Activated CD4-positive, alpha-beta T cell treated with anti-CD3 and anti-CD28 coated beads, Interleukin-2, amount 10 ng/mL, durations not matched to agents 24 days and 14 days (primary cell): ENCODE measurements around the gene ARMC3. TPM values are rescaled to one million over a fixed set of nuclear protein-coding genes. Genes with fewer than 3 reads are reported as not detected.

Experiments
- DNase-seq: peaks from one replicate; pipeline ENCODE4 v3.0.0; 2022
- H3K27ac Mint-ChIP-seq: one replicate; pipeline ENCODE4 v1.8.0; 2022; ENCODE audit warnings: mild to moderate bottlenecking, mixed read lengths
- H3K27me3 Mint-ChIP-seq: one replicate; pipeline ENCODE4 v1.8.0; 2022; ENCODE audit warnings: mixed read lengths
- H3K36me3 Mint-ChIP-seq: one replicate; pipeline ENCODE4 v1.8.0; 2022; ENCODE audit warnings: low read depth, mild to moderate bottlenecking, mixed read lengths
- H3K4me1 Mint-ChIP-seq: one replicate; pipeline ENCODE4 v1.8.0; 2021; ENCODE audit warnings: mixed read lengths
- H3K4me3 Mint-ChIP-seq: one replicate; pipeline ENCODE4 v1.8.0; 2022; ENCODE audit warnings: mild to moderate bottlenecking, moderate library complexity, mixed read lengths
- H3K9me3 Mint-ChIP-seq: one replicate; pipeline ENCODE4 v1.8.0; 2021; ENCODE audit warnings: mixed read lengths
- intact Hi-C: fragments of 100-400 bp; cut with micrococcal nuclease; formaldehyde crosslinking; loops from one replicate; pipeline ENCODE4 v1.15.1; 2023
- total RNA-seq: library from RNA; stranded (reverse); gene quantifications from 2 replicates; pipeline ENCODE4 v1.2.3, GENCODE V29; 2022

Gene ARMC3
- total RNA-seq, 1 donor from 2014 or later = not detected

GRCh38 chr10:22954970-22955369, 27.1 kb downstream of the ARMC3 start:
- Mint-ChIP-seq H3K4me1 (no peaks in the 10 kb centered on the region), H3K36me3 (no peaks in the 10 kb centered on the region), H3K9me3 (no peaks in the 10 kb centered on the region), H3K27me3 (peaks cover 4% of the 10 kb centered on the region), H3K4me3 (no peak overlapping the region), H3K27ac (no peak overlapping the region)
- no peak for DNase-seq
- intact Hi-C loops = no loop called here

- Mint-ChIP-seq H3K4me3 (no peak overlapping the region), H3K9me3 (no peaks in the 10 kb centered on the region), H3K27ac (no peak overlapping the region), H3K4me1 (no peaks in the 10 kb centered on the region), H3K36me3 (no peaks in the 10 kb centered on the region), H3K27me3 (peaks cover 7% of the 10 kb centered on the region)
- intact Hi-C loops = no loop called here
- no peak for DNase-seq
These were observed 30.5 kb downstream of the ARMC3 start for GRCh38 chr10:22958338-22958737.

GRCh38 chr10:22959292-22959691, 31.4 kb downstream of the ARMC3 start:
- Mint-ChIP-seq H3K9me3 (no peaks in the 10 kb centered on the region), H3K36me3 (no peaks in the 10 kb centered on the region), H3K27ac (no peak overlapping the region), H3K4me1 (no peaks in the 10 kb centered on the region), H3K4me3 (no peak overlapping the region), H3K27me3 (peaks cover 7% of the 10 kb centered on the region)
- intact Hi-C loops = no loop called here
- no peak for DNase-seq

GRCh38 chr10:22959950-22960349, 32.1 kb downstream of the ARMC3 start:
- Mint-ChIP-seq H3K4me1 (no peaks in the 10 kb centered on the region), H3K27me3 (peaks cover 7% of the 10 kb centered on the region), H3K4me3 (no peak overlapping the region), H3K36me3 (no peaks in the 10 kb centered on the region), H3K27ac (no peak overlapping the region), H3K9me3 (no peaks in the 10 kb centered on the region)
- intact Hi-C loops = no loop called here
- DNase-seq = no peak

GRCh38 chr10:22962817-22963216, 35.0 kb downstream of the ARMC3 start:
- no peak for DNase-seq
- Mint-ChIP-seq H3K36me3 (no peaks in the 10 kb centered on the region), H3K4me3 (no peak overlapping the region), H3K9me3 (no peaks in the 10 kb centered on the region), H3K27ac (no peak overlapping the region), H3K4me1 (no peaks in the 10 kb centered on the region), H3K27me3 (peaks cover 9% of the 10 kb centered on the region)
- intact Hi-C loops = no loop called here

- no peak overlapping the region for H3K4me3 Mint-ChIP-seq
- H3K9me3 Mint-ChIP-seq = no peaks in the 10 kb centered on the region
- H3K27ac Mint-ChIP-seq = no peak overlapping the region
- H3K4me1 Mint-ChIP-seq = no peaks in the 10 kb centered on the region
- peaks cover 10% of the 10 kb centered on the region for H3K27me3 Mint-ChIP-seq
- no peaks in the 10 kb centered on the region for H3K36me3 Mint-ChIP-seq
- DNase-seq = no peak
- intact Hi-C loops = no loop called here
These were observed 41.9 kb downstream of the ARMC3 start for GRCh38 chr10:22969704-22970103.

- Mint-ChIP-seq H3K9me3 (no peaks in the 10 kb centered on the region), H3K4me3 (no peak overlapping the region), H3K4me1 (no peaks in the 10 kb centered on the region), H3K27ac (no peak overlapping the region), H3K36me3 (no peaks in the 10 kb centered on the region), H3K27me3 (peaks cover 9% of the 10 kb centered on the region)
- DNase-seq = no peak
- intact Hi-C loops = no loop called here
These were observed 48.7 kb downstream of the ARMC3 start for GRCh38 chr10:22976534-22976933.

GRCh38 chr10:22977751-22978150, 49.9 kb downstream of the ARMC3 start:
- Mint-ChIP-seq H3K36me3 (no peaks in the 10 kb centered on the region), H3K4me3 (no peak overlapping the region), H3K4me1 (no peaks in the 10 kb centered on the region), H3K27me3 (peaks cover 13% of the 10 kb centered on the region), H3K9me3 (no peaks in the 10 kb centered on the region), H3K27ac (no peak overlapping the region)
- intact Hi-C loops = no loop called here
- DNase-seq = no peak

GRCh38 chr10:22978287-22978686, 50.4 kb downstream of the ARMC3 start:
- H3K27ac Mint-ChIP-seq = no peak overlapping the region
- intact Hi-C loops = no loop called here
- no peak overlapping the region for H3K4me3 Mint-ChIP-seq

GRCh38 chr10:22978918-22979317, 51.1 kb downstream of the ARMC3 start:
- no peak overlapping the region for H3K27ac Mint-ChIP-seq
- intact Hi-C loops = no loop called here
- no peak for DNase-seq
- H3K4me1 Mint-ChIP-seq = no peaks in the 10 kb centered on the region
- peaks cover 14% of the 10 kb centered on the region for H3K27me3 Mint-ChIP-seq
- no peak overlapping the region for H3K4me3 Mint-ChIP-seq
- H3K9me3 Mint-ChIP-seq = no peaks in the 10 kb centered on the region
- no peaks in the 10 kb centered on the region for H3K36me3 Mint-ChIP-seq

More at GRCh38 chr10:22978287-22978686, 50.4 kb downstream of the ARMC3 start:
- no peak for DNase-seq
- Mint-ChIP-seq H3K36me3 (no peaks in the 10 kb centered on the region), H3K27me3 (peaks cover 14% of the 10 kb centered on the region), H3K4me1 (no peaks in the 10 kb centered on the region), H3K9me3 (no peaks in the 10 kb centered on the region)

GRCh38 chr10:22980822-22981221, 53.0 kb downstream of the ARMC3 start:
- Mint-ChIP-seq H3K36me3 (no peaks in the 10 kb centered on the region), H3K27me3 (peaks cover 14% of the 10 kb centered on the region), H3K4me1 (no peaks in the 10 kb centered on the region), H3K9me3 (no peaks in the 10 kb centered on the region), H3K27ac (no peak overlapping the region), H3K4me3 (no peak overlapping the region)
- intact Hi-C loops = loop anchor here (10.0 kb wide), 1 partner anchor 726 kb away; no protein-coding TSS in a partner anchor
- no peak for DNase-seq

- H3K27me3 Mint-ChIP-seq = peaks cover 13% of the 10 kb centered on the region
- intact Hi-C loops = loop anchor here (10.0 kb wide), 1 partner anchor 729 kb away; no protein-coding TSS in a partner anchor
- H3K4me1 Mint-ChIP-seq = peaks cover 3% of the 10 kb centered on the region
These were observed 56.2 kb downstream of the ARMC3 start for GRCh38 chr10:22984066-22984465.

GRCh38 chr10:22986771-22987542, 59.1 kb downstream of the ARMC3 start:
- no peak for DNase-seq
- H3K4me1 Mint-ChIP-seq = peaks cover 5% of the 10 kb centered on the region
- H3K36me3 Mint-ChIP-seq = no peaks in the 10 kb centered on the region
- H3K4me3 Mint-ChIP-seq = no peak overlapping the region
- no peak overlapping the region for H3K27ac Mint-ChIP-seq
- intact Hi-C loops = loop anchor here (5.0 to 10.0 kb wide), 6 partner anchors 390 to 1490 kb away; partner anchors contain the start of gene SPAG6
- H3K9me3 Mint-ChIP-seq = no peaks in the 10 kb centered on the region
- H3K27me3 Mint-ChIP-seq = peaks cover 21% of the 10 kb centered on the region

More at GRCh38 chr10:22984066-22984465, 56.2 kb downstream of the ARMC3 start:
- no peak overlapping the region for H3K27ac Mint-ChIP-seq
- no peak for DNase-seq
- H3K4me3 Mint-ChIP-seq = no peak overlapping the region
- H3K36me3 Mint-ChIP-seq = no peaks in the 10 kb centered on the region
- H3K9me3 Mint-ChIP-seq = no peaks in the 10 kb centered on the region

- peak; percentile 92 for DNase-seq
- Mint-ChIP-seq H3K27ac (no peak overlapping the region), H3K27me3 (peaks cover 20% of the 10 kb centered on the region), H3K4me1 (peaks cover 8% of the 10 kb centered on the region), H3K36me3 (no peaks in the 10 kb centered on the region), H3K9me3 (no peaks in the 10 kb centered on the region), H3K4me3 (no peak overlapping the region)
- intact Hi-C loops = loop anchor here (1.0 to 10.0 kb wide), 9 partner anchors 391 to 1491 kb away; partner anchors contain the start of gene SPAG6
These were observed 60.9 kb downstream of the ARMC3 start for GRCh38 chr10:22988581-22989360.
